Measurements from ENCODE around the gene ZKSCAN1. TPM values are rescaled to one million over a fixed set of nuclear protein-coding genes. Genes with fewer than 3 reads are reported as not detected.

Gene ZKSCAN1
- total and polyA plus RNA-seq, 2 experiments from 2014 or later: 11.8 to 19.4 TPM

DNA sequence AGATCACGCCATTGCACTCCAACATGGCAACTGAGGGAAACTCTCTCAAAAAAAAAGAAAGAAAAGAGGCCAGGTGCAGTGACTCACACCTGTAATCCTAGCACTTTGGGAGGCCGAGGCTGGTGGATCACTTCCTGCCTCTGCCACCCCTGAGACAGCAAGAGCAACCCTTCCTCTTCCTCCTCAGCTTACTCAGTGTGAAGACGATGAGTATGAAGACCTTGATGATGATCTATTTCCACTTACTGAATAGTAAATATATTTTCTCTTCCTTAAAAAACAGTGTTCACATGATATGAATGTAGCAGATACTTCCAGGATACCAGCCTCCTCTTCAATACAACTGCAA is 2.1 kb upstream of the ZKSCAN1 start (continued):
- no peak for TF ChIP-seq ZNF462 (CRISPR knock-in tag; IDR thresholded peaks at IDR 0.05)
- no peak for TF ChIP-seq ZNF331 (CRISPR knock-in tag; IDR thresholded peaks at IDR 0.05; ENCODE audit: low read depth)

DNA sequence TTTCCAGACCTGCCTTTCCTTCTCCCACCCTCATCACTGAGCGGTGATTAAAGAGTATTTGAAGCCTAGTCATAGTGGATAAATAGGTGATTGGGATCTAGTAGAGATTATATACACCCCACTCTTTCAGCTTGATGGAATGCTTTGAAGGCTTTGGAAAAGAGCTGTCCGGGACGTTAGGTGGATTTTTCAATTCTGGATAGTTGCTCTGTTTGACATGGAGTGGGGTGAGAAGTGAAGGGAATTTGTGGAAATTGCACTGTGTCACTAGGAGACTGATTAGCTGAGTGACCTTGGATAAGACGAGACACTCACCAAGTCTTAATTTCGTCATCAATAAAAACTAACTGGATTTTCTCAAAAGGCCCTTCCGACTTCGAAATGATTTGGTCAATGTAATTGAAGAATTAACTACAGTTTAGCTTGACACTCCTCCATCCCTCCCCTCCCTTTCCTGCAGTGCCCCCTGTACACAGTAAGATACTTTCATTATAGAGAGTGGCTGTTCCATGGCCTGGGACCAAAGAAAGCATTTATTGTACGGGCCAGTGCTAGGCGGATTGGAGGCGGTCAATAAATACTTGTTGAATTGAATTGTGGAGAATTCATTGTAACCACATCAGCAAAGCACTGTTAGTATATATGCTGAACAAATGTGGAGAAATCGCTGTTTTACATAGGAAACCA is 962 bp downstream of the ZKSCAN1 start:
- H3K36me3 Mint-ChIP-seq (ENCODE audit: low read depth): peaks cover 17% of the 10 kb centered on the region
- TF ChIP-seq ZNF114 (CRISPR knock-in tag; IDR thresholded peaks at IDR 0.05) (no peak), REST (IDR thresholded peaks at IDR 0.05; ENCODE audit: unreplicated experiment) (no peak), ETS1 (IDR thresholded peaks at IDR 0.05) (no peak), CREB1 (CRISPR knock-in tag; IDR thresholded peaks at IDR 0.05; ENCODE audit: low read depth) (no peak), NANOG (IDR thresholded peaks at IDR 0.05; ENCODE audit: borderline replicate concordance) (no peak), ZNF331 (CRISPR knock-in tag; IDR thresholded peaks at IDR 0.05; ENCODE audit: low read depth) (no peak), STAT1 (IDR thresholded peaks at IDR 0.05; ENCODE audit: unreplicated experiment) (no peak), EZH2phosphoT487 (IDR thresholded peaks at IDR 0.05; ENCODE audit: unreplicated experiment) (no peak), EZH2 (IDR thresholded peaks at IDR 0.05; ENCODE audit: low read depth, unreplicated experiment) (no peak), POLR2AphosphoS5 (IDR thresholded peaks at IDR 0.05; ENCODE audit: low read depth) (no peak)

More for the DNA sequence above, 962 bp downstream of the ZKSCAN1 start:
- DNase-seq (ENCODE audit: low spot score) (no peak), ATAC-seq (no peak)
- Histone ChIP-seq H3K4me2 (peak overlapping the region; percentile 100), H3K36me3 (ENCODE audit: insufficient read depth) (no peaks in the 10 kb centered on the region), H3K4me1 (ENCODE audit: insufficient read depth) (peaks cover 7% of the 10 kb centered on the region; the same call in 1 of the 2 replicates), H3K79me2 (replicated peaks; ENCODE audit: insufficient read depth) (peaks cover 56% of the 10 kb centered on the region), H4K20me1 (replicated peaks; ENCODE audit: insufficient read depth) (peaks cover 14% of the 10 kb centered on the region), H2AFZ (0 out of 2 replicates have a peak overlapping the region, but pooled peaks have one; percentile 56), H3K4me3 (peak overlapping the region; percentile 100), H3K27me3 (ENCODE audit: insufficient read depth) (no peaks in the 10 kb centered on the region), H3F3A (replicated peaks; ENCODE audit: low read depth) (no peaks in the 10 kb centered on the region; the same call in 1 of the 2 replicates), H3K27ac (ENCODE audit: low read depth) (peak overlapping the region; percentile 87; the same call in 1 of the 2 replicates), H3K9me2 (ENCODE audit: insufficient read depth) (no peaks in the 10 kb centered on the region)
- Mint-ChIP-seq H3K9me3 (no peaks in the 10 kb centered on the region), H3K4me3 (peak overlapping the region; percentile 95), H3K27me3 (ENCODE audit: insufficient read depth, low read depth, poor library complexity) (peaks cover 7% of the 10 kb centered on the region), H3K27ac (peak overlapping the region; percentile 92), H3K4me1 (peaks cover 8% of the 10 kb centered on the region; the same call in 2 of the 3 replicates)

All from GM23338 (cell line).